ENCODE measurements around the gene ZNF575. TPM values are rescaled to one million over a fixed set of nuclear protein-coding genes. Genes with fewer than 3 reads are reported as not detected.

The ZNF575 gene
- polyA plus RNA-seq, 3 donors: 0.25 to 0.79 (median 0.29) TPM

DNA sequence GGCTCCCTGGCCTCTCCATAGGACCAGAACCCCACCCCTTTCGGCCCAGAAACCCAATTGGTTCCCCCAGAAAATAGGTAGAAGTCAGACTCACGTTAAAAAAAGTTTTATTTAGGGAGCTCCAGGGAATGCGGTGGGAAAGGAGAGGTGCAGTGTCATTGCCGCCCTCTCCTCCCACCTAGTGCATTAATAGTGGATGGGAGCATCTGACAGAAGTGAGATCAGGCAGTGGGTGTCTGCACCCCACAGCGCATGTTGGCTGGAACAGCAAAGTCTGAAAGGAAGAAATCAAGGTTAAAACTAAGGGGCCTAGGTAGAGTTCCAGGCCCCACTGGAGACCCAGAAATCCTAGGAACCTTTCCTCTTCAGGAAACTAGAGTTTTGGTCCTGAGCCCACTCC is 26.4 kb upstream of the ZNF575 start:
- no peaks in the 10 kb centered on the region for H3K9me3 Mint-ChIP-seq
- Histone ChIP-seq H3K9me3 (replicated peaks in 1 of 2; ENCODE audit: control insufficient read depth in 1 of 2, insufficient read depth in 1 of 2, low read length in 2 of 2) (no peaks in the 10 kb centered on the region), H3K4me3 (replicated peaks in 1 of 3; ENCODE audit: low read depth in 2 of 3, low read length in 3 of 3) (no peak overlapping the region), H3K4me1 (ENCODE audit: control insufficient read depth in 1 of 2, insufficient read depth in 2 of 2, low read length in 2 of 2) (peaks cover 18 to 28% of the 10 kb centered on the region in 2 donors), H3K27ac (ENCODE audit: low read depth in 1 of 2, low read length in 2 of 2) (no peak overlapping the region), H4K20me1 (ENCODE audit: insufficient read depth, low read length) (no peaks in the 10 kb centered on the region), H3K4me2 (replicated peaks; ENCODE audit: extremely low read depth, low read length, poor library complexity, severe bottlenecking) (no peak overlapping the region), H3K27me3 (ENCODE audit: control insufficient read depth in 2 of 2, insufficient read depth in 2 of 2, low read length in 2 of 2) (no peaks in the 10 kb centered on the region), H3K79me2 (ENCODE audit: insufficient read depth, low read length) (no peaks in the 10 kb centered on the region), H3K9ac (ENCODE audit: insufficient read depth, low read length, poor library complexity, severe bottlenecking) (no peak overlapping the region), H2AFZ (ENCODE audit: insufficient read depth, low read depth, low read length, poor library complexity, severe bottlenecking) (no peak overlapping the region), H3K36me3 (replicated peaks in 1 of 2; ENCODE audit: control insufficient read depth in 1 of 2, insufficient read depth in 2 of 2, low read length in 2 of 2) (peaks cover 36 to 53% of the 10 kb centered on the region in 2 donors)
- TF ChIP-seq, protein P1, sequence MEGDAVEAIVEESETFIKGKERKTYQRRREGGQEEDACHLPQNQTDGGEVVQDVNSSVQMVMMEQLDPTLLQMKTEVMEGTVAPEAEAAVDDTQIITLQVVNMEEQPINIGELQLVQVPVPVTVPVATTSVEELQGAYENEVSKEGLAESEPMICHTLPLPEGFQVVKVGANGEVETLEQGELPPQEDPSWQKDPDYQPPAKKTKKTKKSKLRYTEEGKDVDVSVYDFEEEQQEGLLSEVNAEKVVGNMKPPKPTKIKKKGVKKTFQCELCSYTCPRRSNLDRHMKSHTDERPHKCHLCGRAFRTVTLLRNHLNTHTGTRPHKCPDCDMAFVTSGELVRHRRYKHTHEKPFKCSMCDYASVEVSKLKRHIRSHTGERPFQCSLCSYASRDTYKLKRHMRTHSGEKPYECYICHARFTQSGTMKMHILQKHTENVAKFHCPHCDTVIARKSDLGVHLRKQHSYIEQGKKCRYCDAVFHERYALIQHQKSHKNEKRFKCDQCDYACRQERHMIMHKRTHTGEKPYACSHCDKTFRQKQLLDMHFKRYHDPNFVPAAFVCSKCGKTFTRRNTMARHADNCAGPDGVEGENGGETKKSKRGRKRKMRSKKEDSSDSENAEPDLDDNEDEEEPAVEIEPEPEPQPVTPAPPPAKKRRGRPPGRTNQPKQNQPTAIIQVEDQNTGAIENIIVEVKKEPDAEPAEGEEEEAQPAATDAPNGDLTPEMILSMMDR (IDR thresholded peaks at IDR 0.05): no peak
- no peak overlapping the region for H3K4me3 Mint-ChIP-seq
- WGBS (ENCODE audit: insufficient coverage): 100% methylated on average over 1 of the region's 5 CpGs
- H3K27ac Mint-ChIP-seq: peak overlapping the region in 1 of 7 donors; percentile 37
- H3K27me3 Mint-ChIP-seq (ENCODE audit: low read depth in 3 of 3): peaks cover 2 to 9% (median 5%) of the 10 kb centered on the region in 3 donors
- intact Hi-C loops (cut with micrococcal nuclease): loop anchor here in 1 of 2 donors (5.0 kb wide), 1 partner anchor 59 kb away; no protein-coding TSS in a partner anchor
- no peak for DNase-seq
- peaks cover 40 to 61% of the 10 kb centered on the region in 2 donors for H3K36me3 Mint-ChIP-seq
- peaks cover 24% of the 10 kb centered on the region for H3K4me1 Mint-ChIP-seq

DNA sequence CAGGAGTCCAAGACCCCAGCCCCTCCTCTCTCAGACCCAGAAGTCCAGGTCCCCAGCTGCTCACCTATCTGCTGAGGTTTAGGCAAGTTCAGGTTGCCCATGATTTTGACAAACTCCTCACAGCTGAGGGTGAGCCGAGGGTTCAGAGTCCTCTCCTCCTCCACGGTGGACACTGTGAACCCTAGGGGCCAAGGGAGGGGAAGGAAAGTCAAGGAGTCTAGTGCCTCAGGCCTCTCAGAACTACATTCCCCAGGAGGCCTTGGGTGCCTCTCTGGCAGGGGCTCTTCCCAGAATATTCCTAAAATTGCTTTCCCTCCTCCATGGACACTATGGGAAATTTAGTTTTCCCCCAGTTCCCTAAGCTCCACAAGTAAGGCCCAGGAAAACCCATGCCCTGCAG is 25.1 kb upstream of the ZNF575 start:
- H3K36me3 ChIP-seq (replicated peaks in 1 of 2; ENCODE audit: control insufficient read depth in 1 of 2, insufficient read depth in 2 of 2, low read length in 2 of 2): peaks cover 37 to 55% of the 10 kb centered on the region in 2 donors
- WGBS (ENCODE audit: insufficient coverage): no CpG with 5 or more reads among the region's 2 CpGs
- intact Hi-C loops (cut with micrococcal nuclease): loop anchor here in 1 of 2 donors (5.0 kb wide), 1 partner anchor 61 kb away; no protein-coding TSS in a partner anchor

More for the DNA sequence above, 25.1 kb upstream of the ZNF575 start:
- no peak overlapping the region for H2AFZ ChIP-seq (ENCODE audit: insufficient read depth, low read depth, low read length, poor library complexity, severe bottlenecking)
- peaks cover 14 to 25% of the 10 kb centered on the region in 2 donors for H3K4me1 ChIP-seq (ENCODE audit: control insufficient read depth in 1 of 2, insufficient read depth in 2 of 2, low read length in 2 of 2)
- Mint-ChIP-seq H3K9me3 (no peaks in the 10 kb centered on the region), H3K36me3 (peaks cover 48 to 65% of the 10 kb centered on the region in 2 donors), H3K4me1 (peaks cover 21% of the 10 kb centered on the region), H3K4me3 (no peak overlapping the region), H3K27ac (peak overlapping the region in 1 of 7 donors; percentile 5), H3K27me3 (ENCODE audit: low read depth in 3 of 3) (peaks cover 2 to 6% (median 5%) of the 10 kb centered on the region in 3 donors)
- H3K9ac ChIP-seq (ENCODE audit: insufficient read depth, low read length, poor library complexity, severe bottlenecking): no peak overlapping the region
- no peaks in the 10 kb centered on the region for H3K27me3 ChIP-seq (ENCODE audit: control insufficient read depth in 2 of 2, insufficient read depth in 2 of 2, low read length in 2 of 2)
- no peak for DNase-seq
- TF ChIP-seq, protein P1 (IDR thresholded peaks at IDR 0.05): no peak
- H3K9me3 ChIP-seq (replicated peaks in 1 of 2; ENCODE audit: control insufficient read depth in 1 of 2, insufficient read depth in 1 of 2, low read length in 2 of 2): no peaks in the 10 kb centered on the region
- H3K27ac ChIP-seq (ENCODE audit: low read depth in 1 of 2, low read length in 2 of 2): no peak overlapping the region
- no peak overlapping the region for H3K4me3 ChIP-seq (replicated peaks in 1 of 3; ENCODE audit: low read depth in 2 of 3, low read length in 3 of 3)
- no peaks in the 10 kb centered on the region for H4K20me1 ChIP-seq (ENCODE audit: insufficient read depth, low read length)
- H3K79me2 ChIP-seq (ENCODE audit: insufficient read depth, low read length): no peaks in the 10 kb centered on the region
- no peak overlapping the region for H3K4me2 ChIP-seq (replicated peaks; ENCODE audit: extremely low read depth, low read length, poor library complexity, severe bottlenecking)
